Measurements from ENCODE around the gene ARHGEF39. TPM values are rescaled to one million over a fixed set of nuclear protein-coding genes. Genes with fewer than 3 reads are reported as not detected.

The ARHGEF39 gene
- total and polyA plus RNA-seq, 10 of the 15 experiments (the other 5 are each of a cell fraction or from before 2014, with no cell fraction given), result 2.0 to 28.9 (median 13.2) TPM

GRCh38 chr9:35697486-35697885, 32.5 kb upstream of the ARHGEF39 start:
- no peak overlapping the region for H3K4me3 ChIP-seq
- no peaks in the 10 kb centered on the region for H3K9me3 ChIP-seq (replicated peaks; ENCODE audit: control insufficient read depth, insufficient read depth, low read length)
- no peak for DNase-seq (ENCODE audit: low read depth, low spot score)
- RAD21 ChIA-PET (ENCODE audit: unreplicated experiment), result interaction anchor here (1.6 to 2.8 kb wide), 6 partner anchors 30 to 185 kb away, joined by 5 to 25 read pairs (median 11); no protein-coding TSS in a partner anchor
- no peak overlapping the region for H3K27ac ChIP-seq (ENCODE audit: control insufficient read depth, insufficient read depth)
- no peaks in the 10 kb centered on the region for H3K27me3 ChIP-seq (replicated peaks in 1 of 2; ENCODE audit: control insufficient read depth in 2 of 2, insufficient read depth in 2 of 2, low read length in 1 of 2)
- in situ Hi-C loops (cut with MboI), result no loop called here
- H3K4me2 ChIP-seq (ENCODE audit: control insufficient read depth, insufficient read depth), result no peak overlapping the region
- H3K4me1 ChIP-seq (ENCODE audit: control insufficient read depth, insufficient read depth, low read length), result no peaks in the 10 kb centered on the region
- no peak overlapping the region for H3K9ac ChIP-seq (ENCODE audit: control insufficient read depth, insufficient read depth, low read length)
- WGBS (ENCODE audit: insufficient coverage, insufficient replicate concordance, low lambda C conversion rate, missing lambda C conversion rate), result 93% methylated on average over 13 of the region's 14 CpGs
- no peak overlapping the region for H2AFZ ChIP-seq (ENCODE audit: control insufficient read depth, low read depth, low read length)
- SMC1A ChIA-PET (ENCODE audit: uncharacterized antibody, unreplicated experiment), result interaction anchor here (0.9 to 5.1 kb wide), 8 partner anchors 9 to 129 kb away, joined by 4 to 65 read pairs (median 10); partner anchors contain the start of genes ARHGEF39, CCDC107, RMRP and SIT1
- intact Hi-C loops (cut with micrococcal nuclease; ENCODE audit: unreplicated experiment), result no loop called here
- H3K36me3 ChIP-seq (ENCODE audit: control insufficient read depth in 2 of 2, insufficient read depth in 2 of 2, low read length in 1 of 2), result peaks cover 35 to 52% of the 10 kb centered on the region in 2 experiments
- H3K79me2 ChIP-seq (ENCODE audit: control insufficient read depth, insufficient read depth, low read length), result no peaks in the 10 kb centered on the region
- H4K20me1 ChIP-seq (ENCODE audit: control insufficient read depth, insufficient read depth), result no peaks in the 10 kb centered on the region
- FAIRE-seq, result no peak
- TSS peak; percentile 83 for BruUV-seq (replicated peaks)
- ATAC-seq, result no peak
- POLR2A ChIA-PET, result interaction anchor here (1.2 to 2.2 kb wide), 4 partner anchors 10 to 37 kb away, joined by 3 to 8 read pairs (median 5); no protein-coding TSS in a partner anchor
- CTCF ChIA-PET, result interaction anchor here (0.9 to 15.2 kb wide), 26 partner anchors 9 to 197 kb away, joined by 3 to 227 read pairs (median 10); partner anchors contain the start of genes ARHGEF39, CCDC107, GBA2 and RGP1
- TF ChIP-seq CUX1 (IDR thresholded peaks at IDR 0.05; ENCODE audit: insufficient replicate concordance, low read depth, low read length), result no peak
- no peak for TF ChIP-seq CBX5 (IDR thresholded peaks at IDR 0.05; ENCODE audit: low read depth)
- TF ChIP-seq, protein P1, sequence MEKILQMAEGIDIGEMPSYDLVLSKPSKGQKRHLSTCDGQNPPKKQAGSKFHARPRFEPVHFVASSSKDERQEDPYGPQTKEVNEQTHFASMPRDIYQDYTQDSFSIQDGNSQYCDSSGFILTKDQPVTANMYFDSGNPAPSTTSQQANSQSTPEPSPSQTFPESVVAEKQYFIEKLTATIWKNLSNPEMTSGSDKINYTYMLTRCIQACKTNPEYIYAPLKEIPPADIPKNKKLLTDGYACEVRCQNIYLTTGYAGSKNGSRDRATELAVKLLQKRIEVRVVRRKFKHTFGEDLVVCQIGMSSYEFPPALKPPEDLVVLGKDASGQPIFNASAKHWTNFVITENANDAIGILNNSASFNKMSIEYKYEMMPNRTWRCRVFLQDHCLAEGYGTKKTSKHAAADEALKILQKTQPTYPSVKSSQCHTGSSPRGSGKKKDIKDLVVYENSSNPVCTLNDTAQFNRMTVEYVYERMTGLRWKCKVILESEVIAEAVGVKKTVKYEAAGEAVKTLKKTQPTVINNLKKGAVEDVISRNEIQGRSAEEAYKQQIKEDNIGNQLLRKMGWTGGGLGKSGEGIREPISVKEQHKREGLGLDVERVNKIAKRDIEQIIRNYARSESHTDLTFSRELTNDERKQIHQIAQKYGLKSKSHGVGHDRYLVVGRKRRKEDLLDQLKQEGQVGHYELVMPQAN (conservative IDR thresholded peaks at IDR 0.05), result no peak
- TF ChIP-seq IRF3 (IDR thresholded peaks at IDR 0.05), result no peak
- TF ChIP-seq CHD4 (IDR thresholded peaks at IDR 0.05), result no peak
- TF ChIP-seq CEBPZ (IDR thresholded peaks at IDR 0.05; ENCODE audit: low read depth, low read length), result no peak
- no peak for TF ChIP-seq CREM (IDR thresholded peaks at IDR 0.05; ENCODE audit: low read depth)
- no peak for TF ChIP-seq TBL1XR1 (IDR thresholded peaks at IDR 0.05; ENCODE audit: low read depth, low read length)
- no peak for TF ChIP-seq ZNF207 (IDR thresholded peaks at IDR 0.05; ENCODE audit: borderline replicate concordance)
- TF ChIP-seq CREB1 (IDR thresholded peaks at IDR 0.05; ENCODE audit: low read depth), result no peak
- TF ChIP-seq ESRRA (IDR thresholded peaks at IDR 0.05; ENCODE audit: low read length), result no peak
